PC-3 (cell line): ENCODE data around the gene RND3.

Experiments
- EZH2 ChIP-seq: fragments of 300-600 bp; sonication (generic); IDR thresholded peaks from one replicate; pipeline ENCODE4 v1.6.1; 2017; ENCODE audit warnings: antibody characterized with exemption, mild to moderate bottlenecking, low read length; ENCODE audit not compliant: unreplicated experiment
- EZH2phosphoT487 ChIP-seq: fragments of 300-600 bp; sonication (generic); IDR thresholded peaks from 2 replicates; pipeline ENCODE4 v1.6.1; 2018; ENCODE audit warnings: mild to moderate bottlenecking, antibody characterized with exemption, low read length, borderline replicate concordance
- TF ChIP-seq, protein P1 (sequence below): fragments of 300-600 bp; sonication (generic); conservative IDR thresholded peaks from 2 replicates; pipeline ENCODE4 v1.5.1; 2017; ENCODE audit warnings: antibody characterized with exemption, low read depth, mild to moderate bottlenecking, low read length

- TF ChIP-seq, protein P1, sequence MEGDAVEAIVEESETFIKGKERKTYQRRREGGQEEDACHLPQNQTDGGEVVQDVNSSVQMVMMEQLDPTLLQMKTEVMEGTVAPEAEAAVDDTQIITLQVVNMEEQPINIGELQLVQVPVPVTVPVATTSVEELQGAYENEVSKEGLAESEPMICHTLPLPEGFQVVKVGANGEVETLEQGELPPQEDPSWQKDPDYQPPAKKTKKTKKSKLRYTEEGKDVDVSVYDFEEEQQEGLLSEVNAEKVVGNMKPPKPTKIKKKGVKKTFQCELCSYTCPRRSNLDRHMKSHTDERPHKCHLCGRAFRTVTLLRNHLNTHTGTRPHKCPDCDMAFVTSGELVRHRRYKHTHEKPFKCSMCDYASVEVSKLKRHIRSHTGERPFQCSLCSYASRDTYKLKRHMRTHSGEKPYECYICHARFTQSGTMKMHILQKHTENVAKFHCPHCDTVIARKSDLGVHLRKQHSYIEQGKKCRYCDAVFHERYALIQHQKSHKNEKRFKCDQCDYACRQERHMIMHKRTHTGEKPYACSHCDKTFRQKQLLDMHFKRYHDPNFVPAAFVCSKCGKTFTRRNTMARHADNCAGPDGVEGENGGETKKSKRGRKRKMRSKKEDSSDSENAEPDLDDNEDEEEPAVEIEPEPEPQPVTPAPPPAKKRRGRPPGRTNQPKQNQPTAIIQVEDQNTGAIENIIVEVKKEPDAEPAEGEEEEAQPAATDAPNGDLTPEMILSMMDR, result no peak
- TF ChIP-seq EZH2, result no peak
- no peak for TF ChIP-seq EZH2phosphoT487
These were observed 4.6 kb downstream of the RND3 start for GRCh38 chr2:150482667-150483400.
